ENCODE measurements around the gene PUS3. TPM values are rescaled to one million over a fixed set of nuclear protein-coding genes. Genes with fewer than 3 reads are reported as not detected.

PUS3 gene, protein sequence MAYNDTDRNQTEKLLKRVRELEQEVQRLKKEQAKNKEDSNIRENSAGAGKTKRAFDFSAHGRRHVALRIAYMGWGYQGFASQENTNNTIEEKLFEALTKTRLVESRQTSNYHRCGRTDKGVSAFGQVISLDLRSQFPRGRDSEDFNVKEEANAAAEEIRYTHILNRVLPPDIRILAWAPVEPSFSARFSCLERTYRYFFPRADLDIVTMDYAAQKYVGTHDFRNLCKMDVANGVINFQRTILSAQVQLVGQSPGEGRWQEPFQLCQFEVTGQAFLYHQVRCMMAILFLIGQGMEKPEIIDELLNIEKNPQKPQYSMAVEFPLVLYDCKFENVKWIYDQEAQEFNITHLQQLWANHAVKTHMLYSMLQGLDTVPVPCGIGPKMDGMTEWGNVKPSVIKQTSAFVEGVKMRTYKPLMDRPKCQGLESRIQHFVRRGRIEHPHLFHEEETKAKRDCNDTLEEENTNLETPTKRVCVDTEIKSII
- 7.7 TPM for total RNA-seq
- long read RNA-seq, partial matches to known transcripts: 0 of 5 reads
- long read RNA-seq, other reads (novel, unspliced or antisense): 1 of 5 reads

DNA sequence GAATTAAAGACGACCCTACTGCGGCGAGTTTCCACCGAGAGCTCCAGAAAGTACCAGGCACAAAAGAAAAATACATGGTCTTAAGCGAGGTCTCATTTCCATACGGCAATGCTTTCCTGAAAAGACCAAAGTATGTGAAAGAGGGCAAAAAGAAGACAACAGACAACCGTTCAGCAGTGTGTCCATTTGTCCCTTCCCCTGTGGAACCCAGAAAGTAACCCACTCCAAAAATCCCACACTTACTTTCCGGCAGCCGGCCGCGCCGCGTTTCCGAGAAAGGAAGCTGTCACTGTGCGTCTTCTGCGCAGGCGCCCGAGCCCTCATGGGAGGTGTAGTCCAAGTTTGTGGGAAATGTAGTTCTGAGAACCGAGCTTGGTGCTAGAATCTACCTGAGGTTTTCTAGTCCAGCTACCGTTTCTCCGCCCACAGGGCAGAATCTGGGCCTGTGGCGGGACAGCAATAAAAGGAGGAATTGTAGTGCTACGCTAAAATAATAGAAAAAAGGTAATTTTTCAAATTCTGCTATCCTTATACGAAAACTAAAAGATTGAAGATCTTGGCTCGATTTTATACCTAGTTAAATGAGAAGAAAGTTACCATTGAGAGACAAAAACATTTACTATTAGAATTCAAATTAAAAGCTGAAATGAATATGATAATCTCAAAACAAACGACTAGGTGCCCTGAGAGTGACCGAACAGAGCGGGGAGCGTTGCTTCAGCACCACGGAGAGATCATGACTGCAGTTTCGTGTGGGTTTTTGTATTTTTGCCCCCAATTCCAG is at the start of gene PUS3:
Gene PUS3, minus strand, starts transcription at position 280 of the 784 bp plus-strand sequence. CDS start 6,922 bp downstream, outside the sequence.
- Histone ChIP-seq H3K4me3 (peak within 1 kb of the TSS; percentile 77), H3K9me3 (replicated peaks) (no peaks in the 10 kb centered on the region), H3K27me3 (ENCODE audit: low read depth) (peaks cover 36% of the 10 kb centered on the region), H3K4me1 (peaks cover 27% of the 10 kb centered on the region), H3K27ac (replicated peaks) (peak within 1 kb of the TSS; percentile 88), H3K36me3 (peaks cover 19% of the 10 kb centered on the region)
- TF ChIP-seq, protein P1, sequence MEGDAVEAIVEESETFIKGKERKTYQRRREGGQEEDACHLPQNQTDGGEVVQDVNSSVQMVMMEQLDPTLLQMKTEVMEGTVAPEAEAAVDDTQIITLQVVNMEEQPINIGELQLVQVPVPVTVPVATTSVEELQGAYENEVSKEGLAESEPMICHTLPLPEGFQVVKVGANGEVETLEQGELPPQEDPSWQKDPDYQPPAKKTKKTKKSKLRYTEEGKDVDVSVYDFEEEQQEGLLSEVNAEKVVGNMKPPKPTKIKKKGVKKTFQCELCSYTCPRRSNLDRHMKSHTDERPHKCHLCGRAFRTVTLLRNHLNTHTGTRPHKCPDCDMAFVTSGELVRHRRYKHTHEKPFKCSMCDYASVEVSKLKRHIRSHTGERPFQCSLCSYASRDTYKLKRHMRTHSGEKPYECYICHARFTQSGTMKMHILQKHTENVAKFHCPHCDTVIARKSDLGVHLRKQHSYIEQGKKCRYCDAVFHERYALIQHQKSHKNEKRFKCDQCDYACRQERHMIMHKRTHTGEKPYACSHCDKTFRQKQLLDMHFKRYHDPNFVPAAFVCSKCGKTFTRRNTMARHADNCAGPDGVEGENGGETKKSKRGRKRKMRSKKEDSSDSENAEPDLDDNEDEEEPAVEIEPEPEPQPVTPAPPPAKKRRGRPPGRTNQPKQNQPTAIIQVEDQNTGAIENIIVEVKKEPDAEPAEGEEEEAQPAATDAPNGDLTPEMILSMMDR (IDR thresholded peaks at IDR 0.05; ENCODE audit: borderline replicate concordance): no peak
- intact Hi-C loops (cut with micrococcal nuclease): no loop called here
- DNase-seq: peak; percentile 91

DNA sequence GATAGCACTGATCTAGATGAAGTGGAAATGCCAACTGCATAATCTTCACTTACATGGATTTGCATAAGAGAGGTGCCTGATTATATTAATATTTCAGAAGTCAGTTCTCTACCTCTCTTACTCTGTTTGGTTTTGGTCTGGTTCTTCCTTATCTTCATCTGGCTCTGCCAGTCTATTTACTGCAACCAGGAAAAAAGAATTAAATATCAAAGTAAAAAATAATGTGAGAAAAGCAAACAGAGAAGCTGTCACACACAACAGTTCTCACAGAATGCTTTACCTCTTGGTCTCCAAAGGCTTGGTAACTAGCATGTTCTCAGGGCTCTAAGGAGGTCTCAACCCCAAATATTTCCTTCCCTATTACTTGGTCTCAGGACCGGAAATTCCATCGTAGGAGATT is 49.6 kb upstream of the PUS3 start:
- H3K27ac ChIP-seq (replicated peaks): peak overlapping the region; percentile 21
- no peak for DNase-seq
- no peaks in the 10 kb centered on the region for H3K9me3 ChIP-seq (replicated peaks)
- intact Hi-C loops (cut with micrococcal nuclease): no loop called here
- H3K27me3 ChIP-seq (ENCODE audit: low read depth): peaks cover 11% of the 10 kb centered on the region
- TF ChIP-seq, protein P1 (IDR thresholded peaks at IDR 0.05; ENCODE audit: borderline replicate concordance): no peak
- peaks cover 25% of the 10 kb centered on the region for H3K4me1 ChIP-seq
- no peak overlapping the region for H3K4me3 ChIP-seq
- H3K36me3 ChIP-seq: no peaks in the 10 kb centered on the region

DNA sequence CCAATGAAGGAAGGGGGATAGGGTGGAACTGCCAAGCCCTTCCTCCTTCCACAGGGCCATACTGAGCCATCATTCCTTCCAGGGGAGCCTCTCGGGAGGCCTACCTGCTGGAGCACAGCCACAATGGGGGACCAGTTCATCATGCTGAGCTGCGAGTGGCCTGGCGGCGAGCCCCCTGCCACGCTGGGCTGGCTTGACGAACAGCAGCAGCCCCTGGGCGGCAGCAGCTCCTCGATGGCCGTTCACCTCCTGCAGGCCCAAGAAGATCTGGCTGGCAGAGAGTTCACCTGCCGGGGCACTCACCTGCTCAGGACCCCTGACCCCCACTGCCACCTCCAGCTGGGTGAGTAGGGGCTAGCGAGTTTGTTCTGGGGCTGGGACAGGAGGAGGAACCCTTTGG is 48.7 kb upstream of the PUS3 start:
- intact Hi-C loops (cut with micrococcal nuclease): no loop called here
- TF ChIP-seq, protein P1 (IDR thresholded peaks at IDR 0.05; ENCODE audit: borderline replicate concordance): no peak
- no peak for DNase-seq

DNA sequence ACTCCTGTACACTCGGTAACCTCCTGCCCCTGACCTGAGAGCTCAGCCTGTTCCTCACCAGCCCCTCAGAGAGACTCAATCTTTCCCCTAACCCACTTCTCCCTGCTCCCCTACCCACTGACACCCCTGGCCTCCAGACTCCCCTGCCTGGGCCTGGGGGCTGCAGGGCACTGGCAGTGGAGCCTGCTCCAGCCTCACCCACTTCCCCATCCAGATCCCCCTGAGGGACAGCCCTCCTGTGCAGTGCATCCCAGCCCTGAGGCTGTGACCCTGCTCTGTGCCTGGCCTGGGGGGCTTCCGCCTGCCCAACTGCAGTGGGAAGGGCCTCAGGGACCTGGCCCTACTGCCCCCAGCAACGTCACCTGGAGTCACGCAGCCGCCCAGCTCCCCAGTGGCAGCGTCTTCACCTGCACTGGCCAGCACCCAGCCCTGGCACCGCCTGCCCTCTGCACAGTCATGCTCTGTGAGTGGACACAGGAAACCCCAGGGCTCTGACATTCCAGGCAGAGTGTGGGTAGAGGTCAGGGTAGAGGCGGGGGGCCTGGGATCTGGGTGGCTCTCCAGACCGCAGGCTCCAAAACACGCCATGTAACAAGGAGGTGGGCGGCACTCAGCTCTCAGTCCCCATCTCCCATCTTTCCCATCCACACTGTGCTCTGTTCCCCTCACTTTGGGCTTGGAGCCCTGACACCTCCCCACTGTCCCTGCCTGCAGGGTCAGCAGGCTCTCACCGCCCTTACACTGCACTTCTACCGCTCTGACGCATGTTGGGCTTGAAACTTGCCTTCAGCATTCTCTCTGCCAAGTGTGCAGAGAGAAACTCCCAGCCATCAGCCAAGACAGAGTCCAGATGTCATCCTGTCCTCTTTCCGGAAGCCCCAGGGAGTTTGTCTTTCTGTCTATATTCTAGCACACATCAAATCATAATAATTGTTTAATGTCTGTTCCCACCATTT is 48.0 kb upstream of the PUS3 start:
- intact Hi-C loops (cut with micrococcal nuclease): no loop called here
- H3K9me3 ChIP-seq (replicated peaks): no peaks in the 10 kb centered on the region
- no peak overlapping the region for H3K4me3 ChIP-seq
- H3K27ac ChIP-seq (replicated peaks): peak overlapping the region; percentile 77
- peaks cover 25% of the 10 kb centered on the region for H3K4me1 ChIP-seq
- DNase-seq: peak; percentile 74
- TF ChIP-seq, protein P1 (IDR thresholded peaks at IDR 0.05; ENCODE audit: borderline replicate concordance): no peak
- H3K27me3 ChIP-seq (ENCODE audit: low read depth): peaks cover 18% of the 10 kb centered on the region
- no peaks in the 10 kb centered on the region for H3K36me3 ChIP-seq

More for the DNA sequence above, 48.7 kb upstream of the PUS3 start:
- Histone ChIP-seq H3K4me1 (peaks cover 25% of the 10 kb centered on the region), H3K27ac (replicated peaks) (peak overlapping the region; percentile 77), H3K4me3 (no peak overlapping the region), H3K9me3 (replicated peaks) (no peaks in the 10 kb centered on the region), H3K36me3 (no peaks in the 10 kb centered on the region), H3K27me3 (ENCODE audit: low read depth) (peaks cover 15% of the 10 kb centered on the region)

DNA sequence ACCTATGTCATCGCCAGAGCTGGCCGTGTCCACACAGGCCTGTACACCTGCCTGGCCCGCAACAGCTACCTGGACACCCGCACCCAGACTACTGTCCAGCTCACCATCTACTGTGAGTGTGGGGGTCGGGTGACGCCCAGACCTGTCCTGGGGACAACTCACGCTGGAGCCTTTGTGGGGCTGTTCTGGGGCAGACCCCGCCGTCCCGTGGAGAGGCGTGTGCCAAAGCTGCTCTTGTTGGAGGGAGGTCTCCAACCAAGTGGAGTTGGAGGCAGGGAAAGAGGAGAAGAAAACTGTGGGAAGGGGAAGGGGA is 47.1 kb upstream of the PUS3 start:
- TF ChIP-seq, protein P1 (IDR thresholded peaks at IDR 0.05; ENCODE audit: borderline replicate concordance): no peak
- intact Hi-C loops (cut with micrococcal nuclease): no loop called here
- Histone ChIP-seq H3K9me3 (replicated peaks) (no peaks in the 10 kb centered on the region), H3K27me3 (ENCODE audit: low read depth) (peaks cover 23% of the 10 kb centered on the region), H3K4me3 (no peak overlapping the region), H3K4me1 (peaks cover 25% of the 10 kb centered on the region), H3K27ac (replicated peaks) (peak overlapping the region; percentile 77), H3K36me3 (no peaks in the 10 kb centered on the region)
- DNase-seq: no peak

Measured in left ventricle myocardium inferior (tissue), 1 donor.